Glutamatergic neuron (in vitro differentiated cells): ENCODE data around the gene OSR1. TPM values are rescaled to one million over a fixed set of nuclear protein-coding genes. Genes with fewer than 3 reads are reported as not detected.

ENCODE experiments used
- DNase-seq: peaks from one replicate; pipeline ENCODE4 v3.0.0; 2022
- H3K27ac Mint-ChIP-seq: one replicate; pipeline ENCODE4 v1.8.0; 2020; ENCODE audit warnings: mild to moderate bottlenecking, mixed read lengths, inconsistent platforms; ENCODE audit not compliant: unreplicated experiment
- H3K27me3 Mint-ChIP-seq: one replicate; pipeline ENCODE4 v1.8.0; 2020; ENCODE audit warnings: mild to moderate bottlenecking, moderate library complexity, mixed read lengths, inconsistent platforms; ENCODE audit not compliant: unreplicated experiment
- H3K36me3 Mint-ChIP-seq: one replicate; pipeline ENCODE4 v1.8.0; 2020; ENCODE audit warnings: mild to moderate bottlenecking, mixed read lengths, inconsistent platforms; ENCODE audit not compliant: unreplicated experiment
- H3K4me1 Mint-ChIP-seq: one replicate; pipeline ENCODE4 v1.8.0; 2020; ENCODE audit warnings: mild to moderate bottlenecking, low read depth, mixed read lengths, inconsistent platforms; ENCODE audit not compliant: unreplicated experiment
- H3K4me3 Mint-ChIP-seq: one replicate; pipeline ENCODE4 v1.8.0; 2020; ENCODE audit warnings: mild to moderate bottlenecking, mixed read lengths, inconsistent platforms; ENCODE audit not compliant: unreplicated experiment
- H3K9me3 Mint-ChIP-seq: one replicate; pipeline ENCODE4 v1.8.0; 2020; ENCODE audit warnings: mild to moderate bottlenecking, moderate library complexity, mixed read lengths, inconsistent platforms; ENCODE audit not compliant: unreplicated experiment
- total RNA-seq: library from RNA; stranded (reverse); fragmentation: NEBNext Ultra II Directional; extraction: Animal tissue kit (Norgen Biotek cat#: 25700); gene quantifications from one replicate; pipeline ENCODE4 v1.2.1, GENCODE V29; 2021; ENCODE audit not compliant: unreplicated experiment
- TF ChIP-seq, protein P1 (sequence below): fragments of 200-600 bp; sonication (generic); IDR thresholded peaks from one replicate; pipeline ENCODE4 v1.5.0; 2021; ENCODE audit not compliant: partially characterized antibody, unreplicated experiment

OSR1 gene
- total RNA-seq, 1 donor from 2014 or later, result 0.42 TPM

DNA sequence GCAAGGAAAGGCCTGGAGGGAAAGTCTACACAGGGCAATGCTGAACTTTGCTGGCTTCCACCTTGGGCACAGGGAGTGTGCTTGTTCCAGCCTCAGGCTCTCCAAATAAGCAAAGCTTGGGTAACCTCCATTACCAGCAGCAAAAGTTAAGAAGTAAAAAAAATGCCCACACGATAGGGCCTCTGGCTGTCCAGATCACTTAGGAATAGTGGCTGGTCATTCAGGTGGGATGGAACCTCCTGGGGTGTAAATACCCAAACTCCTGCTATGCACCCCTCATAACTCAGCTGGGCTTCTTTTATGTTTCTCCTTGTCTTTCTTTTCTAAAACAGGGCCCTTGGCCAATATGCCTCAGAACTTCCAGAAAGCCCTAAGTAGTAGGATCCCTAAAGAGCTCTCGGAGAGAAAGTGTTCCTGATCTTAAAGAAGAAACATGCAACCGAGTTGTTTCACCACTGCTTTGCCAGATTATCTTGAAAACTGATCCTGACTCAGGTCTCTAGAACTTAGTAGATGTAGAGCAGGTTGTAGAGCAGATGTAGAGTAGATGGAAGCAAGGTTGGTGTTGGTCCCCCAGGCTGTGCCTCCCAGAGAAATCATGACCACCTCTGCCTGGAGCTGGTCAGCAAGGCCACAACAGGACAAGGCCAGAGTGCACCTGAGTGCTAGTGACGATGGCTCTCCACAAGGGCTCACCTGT, 2.0 kb upstream of the OSR1 start:
- Mint-ChIP-seq H3K4me3 (no peak overlapping the region), H3K27me3 (peaks cover 38% of the 10 kb centered on the region), H3K36me3 (peaks cover 4% of the 10 kb centered on the region), H3K27ac (no peak overlapping the region), H3K4me1 (peaks cover 18% of the 10 kb centered on the region), H3K9me3 (peaks cover 13% of the 10 kb centered on the region)
- DNase-seq, result no peak
- TF ChIP-seq, protein P1, sequence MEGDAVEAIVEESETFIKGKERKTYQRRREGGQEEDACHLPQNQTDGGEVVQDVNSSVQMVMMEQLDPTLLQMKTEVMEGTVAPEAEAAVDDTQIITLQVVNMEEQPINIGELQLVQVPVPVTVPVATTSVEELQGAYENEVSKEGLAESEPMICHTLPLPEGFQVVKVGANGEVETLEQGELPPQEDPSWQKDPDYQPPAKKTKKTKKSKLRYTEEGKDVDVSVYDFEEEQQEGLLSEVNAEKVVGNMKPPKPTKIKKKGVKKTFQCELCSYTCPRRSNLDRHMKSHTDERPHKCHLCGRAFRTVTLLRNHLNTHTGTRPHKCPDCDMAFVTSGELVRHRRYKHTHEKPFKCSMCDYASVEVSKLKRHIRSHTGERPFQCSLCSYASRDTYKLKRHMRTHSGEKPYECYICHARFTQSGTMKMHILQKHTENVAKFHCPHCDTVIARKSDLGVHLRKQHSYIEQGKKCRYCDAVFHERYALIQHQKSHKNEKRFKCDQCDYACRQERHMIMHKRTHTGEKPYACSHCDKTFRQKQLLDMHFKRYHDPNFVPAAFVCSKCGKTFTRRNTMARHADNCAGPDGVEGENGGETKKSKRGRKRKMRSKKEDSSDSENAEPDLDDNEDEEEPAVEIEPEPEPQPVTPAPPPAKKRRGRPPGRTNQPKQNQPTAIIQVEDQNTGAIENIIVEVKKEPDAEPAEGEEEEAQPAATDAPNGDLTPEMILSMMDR, result no peak

DNA sequence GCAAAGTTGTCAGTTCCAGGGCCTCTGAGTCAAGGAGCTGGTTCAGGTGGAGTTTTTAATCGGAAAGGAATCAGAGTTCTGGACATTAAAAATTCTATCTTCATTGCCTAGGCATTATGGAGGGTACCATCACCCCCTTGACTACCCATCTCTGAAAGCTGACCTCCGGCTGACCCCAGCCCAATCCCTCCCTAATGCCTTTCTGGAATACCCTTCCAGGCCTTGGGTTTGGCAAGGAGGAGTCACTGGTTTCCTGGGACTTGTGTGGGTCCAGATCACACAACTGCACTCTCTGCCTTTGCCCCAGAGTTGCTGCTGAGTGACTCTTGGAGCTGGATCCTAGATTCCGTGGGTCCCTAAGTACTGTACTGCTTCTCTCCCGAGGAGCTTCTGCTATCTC, 1.0 kb upstream of the OSR1 start:
- H3K4me3 Mint-ChIP-seq, result no peak overlapping the region
- TF ChIP-seq, protein P1, result no peak
- no peak overlapping the region for H3K27ac Mint-ChIP-seq
- no peak for DNase-seq
- peaks cover 18% of the 10 kb centered on the region for H3K4me1 Mint-ChIP-seq
- H3K9me3 Mint-ChIP-seq, result peaks cover 13% of the 10 kb centered on the region
- H3K27me3 Mint-ChIP-seq, result peaks cover 43% of the 10 kb centered on the region
- H3K36me3 Mint-ChIP-seq, result peaks cover 4% of the 10 kb centered on the region

GRCh38 chr2:19359021-19359357, 566 bp upstream of the OSR1 start:
- H3K27ac Mint-ChIP-seq, result no peak overlapping the region
- peaks cover 47% of the 10 kb centered on the region for H3K27me3 Mint-ChIP-seq
- peaks cover 4% of the 10 kb centered on the region for H3K36me3 Mint-ChIP-seq
- TF ChIP-seq, protein P1, result no peak
- no peak for DNase-seq
- peak overlapping the region; percentile 20 for H3K4me3 Mint-ChIP-seq
- peaks cover 18% of the 10 kb centered on the region for H3K4me1 Mint-ChIP-seq
- H3K9me3 Mint-ChIP-seq, result peaks cover 16% of the 10 kb centered on the region

GRCh38 chr2:19357402-19358241, 801 bp downstream of the OSR1 start:
- peak overlapping the region; percentile 63 for H3K4me3 Mint-ChIP-seq
- H3K27me3 Mint-ChIP-seq, result peaks cover 44% of the 10 kb centered on the region
- H3K9me3 Mint-ChIP-seq, result peaks cover 14% of the 10 kb centered on the region
- peaks cover 4% of the 10 kb centered on the region for H3K36me3 Mint-ChIP-seq
- H3K4me1 Mint-ChIP-seq, result peaks cover 13% of the 10 kb centered on the region
- TF ChIP-seq, protein P1, result no peak
- H3K27ac Mint-ChIP-seq, result no peak overlapping the region
- DNase-seq, result no peak
